Measurements from ENCODE around the gene TACC2. TPM values are rescaled to one million over a fixed set of nuclear protein-coding genes. Genes with fewer than 3 reads are reported as not detected.

Gene TACC2
- total RNA-seq, 4 donors from 2014 or later: 95.9 to 122 (median 114) TPM

- Histone ChIP-seq H3K27me3 (no peaks in the 10 kb centered on the region), H3K4me3 (replicated peaks in 1 of 3) (no peak overlapping the region), H3K4me1 (peaks cover 32 to 43% of the 10 kb centered on the region in 2 donors), H3K36me3 (no peaks in the 10 kb centered on the region), H3K27ac (peak overlapping the region; percentile 77 to 99 (median 94)), H3K9me3 (no peaks in the 10 kb centered on the region)
- 63 to 73% methylated on average over 11 of the region's 11 CpGs for WGBS, 2 donors
- intact Hi-C loops (cut with DNase I): no loop called here
- TF ChIP-seq CTCF (IDR thresholded peaks at IDR 0.05) (no peak), POLR2A (IDR thresholded peaks at IDR 0.05) (no peak)
- DNase-seq: peak; percentile 81 to 90
Measured at GRCh38 chr10:122188706-122189105, 199.7 kb downstream of the TACC2 start.

GRCh38 chr10:122189185-122189584 is 200.2 kb downstream of the TACC2 start:
- 82% methylated on average over 5 of the region's 5 CpGs for WGBS, 2 donors
- peak in 1 of 2 donors; percentile 39 for DNase-seq
- H3K36me3 ChIP-seq: no peaks in the 10 kb centered on the region
- TF ChIP-seq CTCF (IDR thresholded peaks at IDR 0.05): no peak
- no peak for TF ChIP-seq POLR2A (IDR thresholded peaks at IDR 0.05)
- H3K4me1 ChIP-seq: peaks cover 32 to 43% of the 10 kb centered on the region in 2 donors
- intact Hi-C loops (cut with DNase I): no loop called here
- peak overlapping the region; percentile 28 to 99 (median 94) for H3K27ac ChIP-seq
- no peaks in the 10 kb centered on the region for H3K27me3 ChIP-seq
- no peaks in the 10 kb centered on the region for H3K9me3 ChIP-seq
- no peak overlapping the region for H3K4me3 ChIP-seq (replicated peaks in 1 of 3)

GRCh38 chr10:122190176-122190943 is 201.4 kb downstream of the TACC2 start:
- Histone ChIP-seq H3K36me3 (no peaks in the 10 kb centered on the region), H3K4me3 (replicated peaks in 1 of 3) (no peak overlapping the region), H3K4me1 (peaks cover 32 to 40% of the 10 kb centered on the region in 2 donors), H3K9me3 (no peaks in the 10 kb centered on the region), H3K27me3 (no peaks in the 10 kb centered on the region), H3K27ac (peak overlapping the region in 2 of 3 donors; percentile 94 to 99)
- intact Hi-C loops (cut with DNase I): loop anchor here (10.0 kb wide), 1 partner anchor 54 kb away; no protein-coding TSS in a partner anchor
- 85 to 87% methylated on average over 19 of the region's 19 CpGs for WGBS, 2 donors
- TF ChIP-seq CTCF (IDR thresholded peaks at IDR 0.05) (no peak), POLR2A (IDR thresholded peaks at IDR 0.05) (no peak)
- DNase-seq: no peak

GRCh38 chr10:122191936-122192541 is 203.1 kb downstream of the TACC2 start:
- Histone ChIP-seq H3K27me3 (no peaks in the 10 kb centered on the region), H3K4me1 (peaks cover 22 to 24% of the 10 kb centered on the region in 2 donors), H3K27ac (no peak overlapping the region), H3K4me3 (replicated peaks in 1 of 3) (no peak overlapping the region), H3K9me3 (no peaks in the 10 kb centered on the region), H3K36me3 (peaks cover 0 to 8% of the 10 kb centered on the region in 2 donors)
- intact Hi-C loops (cut with DNase I): loop anchor here (10.0 kb wide), 1 partner anchor 53 kb away; no protein-coding TSS in a partner anchor
- WGBS, 2 donors: 63 to 79% methylated on average over 14 to 15 of the region's 18 CpGs
- DNase-seq: peak in 1 of 2 donors; percentile 33
- TF ChIP-seq POLR2A (IDR thresholded peaks at IDR 0.05) (no peak), CTCF (IDR thresholded peaks at IDR 0.05) (no peak)

- H3K4me3 ChIP-seq (replicated peaks in 1 of 3): no peak overlapping the region
- no peaks in the 10 kb centered on the region for H3K9me3 ChIP-seq
- TF ChIP-seq POLR2A (IDR thresholded peaks at IDR 0.05): no peak
- no peak for TF ChIP-seq CTCF (IDR thresholded peaks at IDR 0.05)
- no peak for DNase-seq
- H3K27me3 ChIP-seq: no peaks in the 10 kb centered on the region
- H3K36me3 ChIP-seq: peaks cover 0 to 8% of the 10 kb centered on the region in 2 donors
- peaks cover 5% of the 10 kb centered on the region in 2 donors for H3K4me1 ChIP-seq
- intact Hi-C loops (cut with DNase I): loop anchor here (10.0 kb wide), 1 partner anchor 51 kb away; no protein-coding TSS in a partner anchor
- no peak overlapping the region for H3K27ac ChIP-seq
- 94 to 99% methylated on average over 9 of the region's 9 CpGs for WGBS, 2 donors
Measured at GRCh38 chr10:122194251-122194650, 205.3 kb downstream of the TACC2 start.

All from thyroid gland (tissue), 4 donors.